Peyer's patch (tissue), 4 donors: Measurements from ENCODE around the gene MAN1B1.

Experiments
- CTCF ChIP-seq, 6 experiments: fragments of 450-650 bp in 4 of 6; fragments of 200-600 bp in 2 of 6; sonication (generic) in 1 of 6; IDR thresholded peaks; one replicate each; pipeline ENCODE4 v1.5.1; 2017 to 2019; ENCODE audit warnings: antibody characterized with exemption in 6 of 6, mild to moderate bottlenecking in 3 of 6, moderate library complexity in 1 of 6
- POLR2A ChIP-seq, 2 donors: fragments of 450-650 bp; IDR thresholded peaks; one replicate each; pipeline ENCODE4 v1.5.1; 2017; ENCODE audit warnings: antibody characterized with exemption in 2 of 2, mild to moderate bottlenecking in 2 of 2, moderate library complexity in 2 of 2

- TF ChIP-seq CTCF (IDR thresholded peaks at IDR 0.05): no peak
- no peak for TF ChIP-seq POLR2A (IDR thresholded peaks at IDR 0.05)
These were observed 29.9 kb downstream of the MAN1B1 start for GRCh38 chr9:137116728-137117127.
